ENCODE measurements around the gene CCDC85C.
A peak's percentile ranks its signal among the peaks of the same experiment; 100 is the strongest.

DNA sequence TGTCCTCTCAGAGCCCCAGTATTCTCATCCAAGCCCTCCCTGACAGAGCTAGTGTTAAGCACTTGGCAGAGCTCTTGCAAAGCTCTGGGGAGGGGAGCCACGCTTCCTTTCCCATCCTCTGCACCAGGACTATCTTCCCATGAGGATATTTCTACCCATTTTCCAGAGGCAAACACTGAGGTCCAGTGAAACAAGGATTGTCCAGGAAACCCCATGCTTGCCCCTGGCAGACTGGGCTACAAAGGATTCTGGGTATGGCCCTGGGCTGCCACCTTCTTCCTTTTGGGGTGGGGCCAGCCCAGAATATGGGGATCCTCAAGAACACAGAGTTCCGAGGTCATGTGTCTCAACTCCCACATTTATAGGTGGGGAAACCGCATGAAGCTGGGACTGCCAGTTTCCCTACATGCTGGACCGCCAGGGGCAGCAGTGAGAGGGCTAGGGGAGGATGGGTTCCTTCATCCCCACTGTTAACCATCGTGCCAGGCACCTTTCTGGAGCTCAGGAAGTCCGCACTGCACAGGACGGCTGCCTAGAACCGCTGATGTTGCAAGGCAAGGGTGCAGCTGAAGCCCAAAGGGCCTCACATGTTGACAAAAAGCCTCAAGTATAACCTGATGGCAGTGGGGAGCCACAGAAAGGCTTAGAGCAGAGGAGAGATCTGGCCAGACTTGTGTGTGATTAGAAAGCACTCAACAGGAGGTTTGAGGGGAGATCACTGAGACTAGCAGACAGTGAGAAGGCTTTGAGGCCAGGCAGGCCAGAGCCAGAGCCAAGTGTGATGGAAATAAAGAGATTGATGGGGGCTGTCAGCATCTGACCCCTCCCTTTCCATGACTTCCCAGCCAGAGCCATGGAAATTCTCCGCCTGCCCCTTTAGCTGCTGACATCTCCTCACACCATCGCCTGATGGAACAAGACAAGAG lies 5.5 kb upstream of the CCDC85C start:
- no peak for TF ChIP-seq ELF4 (IDR thresholded peaks at IDR 0.05)
- TF ChIP-seq SP1 (IDR thresholded peaks at IDR 0.05): no peak
- no peak for TF ChIP-seq FOXM1 (IDR thresholded peaks at IDR 0.05; ENCODE audit: borderline replicate concordance)
- no peak for TF ChIP-seq BHLHE40 (IDR thresholded peaks at IDR 0.05; ENCODE audit: borderline replicate concordance)
- TF ChIP-seq, protein P1, sequence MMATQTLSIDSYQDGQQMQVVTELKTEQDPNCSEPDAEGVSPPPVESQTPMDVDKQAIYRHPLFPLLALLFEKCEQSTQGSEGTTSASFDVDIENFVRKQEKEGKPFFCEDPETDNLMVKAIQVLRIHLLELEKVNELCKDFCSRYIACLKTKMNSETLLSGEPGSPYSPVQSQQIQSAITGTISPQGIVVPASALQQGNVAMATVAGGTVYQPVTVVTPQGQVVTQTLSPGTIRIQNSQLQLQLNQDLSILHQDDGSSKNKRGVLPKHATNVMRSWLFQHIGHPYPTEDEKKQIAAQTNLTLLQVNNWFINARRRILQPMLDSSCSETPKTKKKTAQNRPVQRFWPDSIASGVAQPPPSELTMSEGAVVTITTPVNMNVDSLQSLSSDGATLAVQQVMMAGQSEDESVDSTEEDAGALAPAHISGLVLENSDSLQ (IDR thresholded peaks at IDR 0.05): peak; percentile 34; the same call in 1 of the 2 replicates
- no peak for TF ChIP-seq FOXA1 (IDR thresholded peaks at IDR 0.05)

Measured in HEK293T (cell line).